H1 (cell line): ENCODE measurements around the gene GPLD1.

Experiments
- BACH1 ChIP-seq: IDR thresholded peaks from 2 replicates; pipeline ENCODE4 v1.6.1; 2012; ENCODE audit warnings: low read length, improper control_type of control experiment
- BRCA1 ChIP-seq: IDR thresholded peaks from 2 replicates; pipeline ENCODE4 v1.6.1; 2012; ENCODE audit warnings: low read depth, low read length, improper control_type of control experiment
- CTCF ChIP-seq, 3 experiments: IDR thresholded peaks; 1 replicate in 2 of 3; 2 replicates in 1 of 3; pipeline versions ENCODE4 v1.5.1 to v1.6.1; 2011; ENCODE audit warnings: low read length in 3 of 3, mild to moderate bottlenecking in 3 of 3, inconsistent platforms in 2 of 3, low read depth in 1 of 3, moderate library complexity in 1 of 3; ENCODE audit not compliant: insufficient read depth in 1 of 3; ENCODE audit errors: control extremely low read depth in 1 of 3
- E2F6 ChIP-seq: IDR thresholded peaks from 2 replicates; pipeline ENCODE4 v1.6.1; 2012; ENCODE audit warnings: inconsistent platforms
- EP300 ChIP-seq, 2 experiments: IDR thresholded peaks; 1 replicate in 1 of 2; 2 replicates in 1 of 2; pipeline ENCODE4 v1.6.1; 2011 to 2012; ENCODE audit warnings: low read depth in 2 of 2, low read length in 2 of 2, mild to moderate bottlenecking in 2 of 2, borderline replicate concordance in 1 of 2, inconsistent platforms in 1 of 2, moderate library complexity in 1 of 2
- EZH2 ChIP-seq: fragments of 200-600 bp; sonication (generic); IDR thresholded peaks from 2 replicates; pipeline ENCODE4 v1.7.1; 2012; ENCODE audit warnings: low read depth, mild to moderate bottlenecking, moderate library complexity, low read length, inconsistent platforms; ENCODE audit not compliant: severe bottlenecking
- POLR2A ChIP-seq, 2 experiments: IDR thresholded peaks; 1 replicate in 1 of 2; 2 replicates in 1 of 2; pipeline ENCODE4 v1.6.1; 2011; ENCODE audit warnings: low read depth in 2 of 2, low read length in 2 of 2, mild to moderate bottlenecking in 2 of 2; ENCODE audit errors: control extremely low read depth in 1 of 2
- TBP ChIP-seq: IDR thresholded peaks from 2 replicates; pipeline ENCODE4 v1.6.1; 2011; ENCODE audit warnings: low read depth, low read length, improper control_type of control experiment
- USF2 ChIP-seq: IDR thresholded peaks from 2 replicates; pipeline ENCODE4 v1.6.1; 2011; ENCODE audit warnings: low read length, improper control_type of control experiment

- TF ChIP-seq EZH2 (no peak), BRCA1 (no peak), E2F6 (no peak), CTCF (IDR thresholded peaks at IDR 0.05; ENCODE audit: control extremely low read depth in 1 of 3, insufficient read depth in 1 of 3, low read depth in 1 of 3, low read length in 3 of 3) (no peak), EP300 (IDR thresholded peaks at IDR 0.05; ENCODE audit: borderline replicate concordance in 1 of 2, low read depth in 2 of 2, low read length in 2 of 2) (no peak), POLR2A (IDR thresholded peaks at IDR 0.05; ENCODE audit: control extremely low read depth in 1 of 2, low read depth in 2 of 2, low read length in 2 of 2) (no peak), BACH1 (no peak), USF2 (no peak), TBP (no peak)
Observed at GRCh38 chr6:24472181-24472580, 17.2 kb downstream of the GPLD1 start.
